Endothelial cell of umbilical vein (primary cell): ENCODE data around the gene EP400.

Experiments
- CTCF ChIP-seq, 2 donors: IDR thresholded peaks; 1 replicate in 1 of 2; 2 replicates in 1 of 2; pipeline ENCODE4 v1.5.1; 2011; ENCODE audit warnings: low read length in 2 of 2, mild to moderate bottlenecking in 2 of 2, moderate library complexity in 2 of 2, control low read depth in 1 of 2, inconsistent platforms in 1 of 2, low read depth in 1 of 2; ENCODE audit not compliant: insufficient read depth in 1 of 2; ENCODE audit errors: extremely low read depth in 1 of 2
- GATA2 ChIP-seq: IDR thresholded peaks from 2 replicates; pipeline ENCODE4 v1.7.0; 2011; ENCODE audit warnings: low read depth, mild to moderate bottlenecking, moderate library complexity, mixed read lengths, low read length; ENCODE audit not compliant: insufficient read length, insufficient read depth
- POLR2A ChIP-seq: IDR thresholded peaks from 2 replicates; pipeline ENCODE4 v1.6.1; 2012; ENCODE audit warnings: low read depth, mild to moderate bottlenecking, control low read depth, low read length
- POLR2AphosphoS5 ChIP-seq: IDR thresholded peaks from 2 replicates; pipeline ENCODE4 v1.6.1; 2012; ENCODE audit warnings: low read depth, mild to moderate bottlenecking, control low read depth, low read length, moderate library complexity; ENCODE audit not compliant: insufficient read depth
- TF ChIP-seq, protein P1 (sequence below): IDR thresholded peaks from 2 replicates; pipeline ENCODE4 v1.6.1; 2011; ENCODE audit not compliant: insufficient read depth, insufficient read length

DNA sequence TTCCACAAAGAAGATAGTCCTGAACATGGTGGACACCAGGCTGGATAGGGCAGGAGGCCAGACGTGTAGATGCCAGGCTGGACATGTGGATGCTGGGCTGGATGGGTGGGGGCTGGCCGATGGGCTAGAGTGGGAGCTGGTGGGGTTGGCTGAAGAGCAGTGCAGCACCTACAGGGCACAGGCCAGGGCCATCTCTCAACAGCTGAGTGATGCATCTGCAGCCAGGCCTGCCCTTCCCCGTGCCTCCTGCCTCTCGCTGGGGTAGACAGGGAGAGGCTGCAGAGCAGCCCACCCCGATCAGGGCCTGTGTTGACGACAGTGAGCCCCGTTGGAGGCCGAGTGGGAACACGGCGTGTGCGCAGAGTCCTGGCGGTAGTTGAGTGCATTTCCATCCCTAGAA lies 39.3 kb downstream of the EP400 start:
- TF ChIP-seq CTCF (IDR thresholded peaks at IDR 0.05; ENCODE audit: extremely low read depth in 1 of 2, insufficient read depth in 1 of 2, low read depth in 1 of 2, low read length in 2 of 2) (no peak), POLR2AphosphoS5 (no peak), GATA2 (no peak), POLR2A (no peak)
- TF ChIP-seq, protein P1, sequence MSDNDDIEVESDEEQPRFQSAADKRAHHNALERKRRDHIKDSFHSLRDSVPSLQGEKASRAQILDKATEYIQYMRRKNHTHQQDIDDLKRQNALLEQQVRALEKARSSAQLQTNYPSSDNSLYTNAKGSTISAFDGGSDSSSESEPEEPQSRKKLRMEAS = no peak
